ENCODE results near the gene GADD45GIP1. TPM values are rescaled to one million over a fixed set of nuclear protein-coding genes. Genes with fewer than 3 reads are reported as not detected.

Gene GADD45GIP1
- polyA plus RNA-seq, 4 donors = 27.8 to 45.8 (median 30.0) TPM

- no peak for DNase-seq (ENCODE audit: low read depth in 4 of 4, low spot score in 3 of 4)
Measured at GRCh38 chr19:12913851-12914690, 43.0 kb downstream of the GADD45GIP1 start.

- no peak for DNase-seq (ENCODE audit: low read depth in 4 of 4, low spot score in 3 of 4)
Measured at GRCh38 chr19:12913011-12913561, 43.9 kb downstream of the GADD45GIP1 start.

GRCh38 chr19:12912571-12912970 lies 44.5 kb downstream of the GADD45GIP1 start:
- no peak for DNase-seq (ENCODE audit: low read depth in 4 of 4, low spot score in 3 of 4)

GRCh38 chr19:12907166-12907565 lies 49.9 kb downstream of the GADD45GIP1 start:
- no peak for DNase-seq (ENCODE audit: low read depth in 4 of 4, low spot score in 3 of 4)

Other genes with a start within 250 kb of the GADD45GIP1 start
- gene TNPO2, start 233.3 kb downstream of the GADD45GIP1 start, polyA plus RNA-seq (ENCODE audit: insufficient read length in 4 of 4) = 10 to 100 TPM; 65.4 to 76.8 (median 68.6) TPM
- 100 to 1,000 TPM; 155 to 204 (median 164) TPM for gene TRIR, start 222.5 kb downstream of the GADD45GIP1 start, polyA plus RNA-seq (ENCODE audit: insufficient read length in 4 of 4)
- 10 to 100 TPM; 80.1 to 95.8 (median 88.6) TPM for gene GET3, start 219.7 kb downstream of the GADD45GIP1 start, polyA plus RNA-seq (ENCODE audit: insufficient read length in 4 of 4)
- under 1 TPM in 1 of 4 donors, not detected in 3; 0.12 TPM for gene BEST2, start 205.4 kb downstream of the GADD45GIP1 start, polyA plus RNA-seq (ENCODE audit: insufficient read length in 4 of 4)
- 10 to 100 TPM; 39.0 to 61.9 (median 42.5) TPM for gene HOOK2, start 181.7 kb downstream of the GADD45GIP1 start, polyA plus RNA-seq (ENCODE audit: insufficient read length in 4 of 4)
- gene JUNB, start 165.7 kb downstream of the GADD45GIP1 start, polyA plus RNA-seq (ENCODE audit: insufficient read length in 4 of 4) = 10 to 100 TPM; 20.1 to 50.8 (median 38.2) TPM
- gene PRDX2, start 155.4 kb downstream of the GADD45GIP1 start, polyA plus RNA-seq (ENCODE audit: insufficient read length in 4 of 4) = 100 to 1,000 TPM; 295 to 351 (median 312) TPM
- 10 to 100 TPM in 1 of 4 donors, 1 to 10 TPM in 3; 5.6 to 13.3 (median 7.5) TPM for gene THSD8, start 155.2 kb downstream of the GADD45GIP1 start, polyA plus RNA-seq (ENCODE audit: insufficient read length in 4 of 4)
- 10 to 100 TPM; 29.2 to 42.0 (median 31.2) TPM for gene RNASEH2A, start 150.6 kb downstream of the GADD45GIP1 start, polyA plus RNA-seq (ENCODE audit: insufficient read length in 4 of 4)
- under 1 TPM in 1 of 4 donors, not detected in 3; 0.08 TPM for gene RTBDN, start 122.6 kb downstream of the GADD45GIP1 start, polyA plus RNA-seq (ENCODE audit: insufficient read length in 4 of 4)
- 1 to 10 TPM in 2 of 4 donors, under 1 TPM in 2; 0.91 to 1.6 (median 1.1) TPM for gene MAST1, start 118.7 kb downstream of the GADD45GIP1 start, polyA plus RNA-seq (ENCODE audit: insufficient read length in 4 of 4)
- gene DNASE2, start 75.8 kb downstream of the GADD45GIP1 start, polyA plus RNA-seq (ENCODE audit: insufficient read length in 4 of 4) = 10 to 100 TPM; 11.9 to 16.2 (median 12.7) TPM
- gene KLF1, start 70.0 kb downstream of the GADD45GIP1 start, polyA plus RNA-seq (ENCODE audit: insufficient read length in 4 of 4) = under 1 TPM; 0.41 to 0.49 (median 0.44) TPM
- gene GCDH, start 66.1 kb downstream of the GADD45GIP1 start, polyA plus RNA-seq (ENCODE audit: insufficient read length in 4 of 4) = 10 to 100 TPM; 24.7 to 36.2 (median 30.4) TPM
- 1 to 10 TPM; 2.0 to 3.2 (median 2.9) TPM for gene SYCE2, start 37.9 kb downstream of the GADD45GIP1 start, polyA plus RNA-seq (ENCODE audit: insufficient read length in 4 of 4)
- 10 to 100 TPM; 48.8 to 62.7 (median 49.4) TPM for gene FARSA, start 23.5 kb downstream of the GADD45GIP1 start, polyA plus RNA-seq (ENCODE audit: insufficient read length in 4 of 4)
- gene CALR, start 18.6 kb downstream of the GADD45GIP1 start, polyA plus RNA-seq (ENCODE audit: insufficient read length in 4 of 4) = 100 to 1,000 TPM; 804 to 950 (median 938) TPM
- gene RAD23A, start 11.4 kb downstream of the GADD45GIP1 start, polyA plus RNA-seq (ENCODE audit: insufficient read length in 4 of 4) = 10 to 100 TPM; 73.2 to 97.1 (median 81.5) TPM
- under 1 TPM in 2 of 4 donors, not detected in 2; 0.10 to 0.14 TPM for gene DAND5, start 12.4 kb upstream of the GADD45GIP1 start, polyA plus RNA-seq (ENCODE audit: insufficient read length in 4 of 4)
- 10 to 100 TPM; 18.4 to 24.8 (median 19.4) TPM for gene NFIX, start 38.3 kb upstream of the GADD45GIP1 start, polyA plus RNA-seq (ENCODE audit: insufficient read length in 4 of 4)
- 1 to 10 TPM; 4.6 to 7.4 (median 4.7) TPM for gene LYL1, start 145.6 kb upstream of the GADD45GIP1 start, polyA plus RNA-seq (ENCODE audit: insufficient read length in 4 of 4)
- 10 to 100 TPM; 29.0 to 38.4 (median 35.2) TPM for gene TRMT1, start 159.5 kb upstream of the GADD45GIP1 start, polyA plus RNA-seq (ENCODE audit: insufficient read length in 4 of 4)
- 10 to 100 TPM; 23.5 to 34.5 (median 23.8) TPM for gene NACC1, start 161.0 kb upstream of the GADD45GIP1 start, polyA plus RNA-seq (ENCODE audit: insufficient read length in 4 of 4)
- 10 to 100 TPM; 53.2 to 71.4 (median 54.6) TPM for gene STX10, start 193.2 kb upstream of the GADD45GIP1 start, polyA plus RNA-seq (ENCODE audit: insufficient read length in 4 of 4)
- 100 to 1,000 TPM in 1 of 4 donors, 10 to 100 TPM in 3; 65.7 to 146 (median 88.8) TPM for gene IER2, start 193.2 kb upstream of the GADD45GIP1 start, polyA plus RNA-seq (ENCODE audit: insufficient read length in 4 of 4)